Nephron (organoid): ENCODE data around the gene RADIL.

Source experiments
- H3K27ac Mint-ChIP-seq, 3 experiments: 2 replicates each; pipeline ENCODE4 v1.8.0; 2020; ENCODE audit warnings: mixed read lengths in 3 of 3, mild to moderate bottlenecking in 2 of 3, moderate library complexity in 1 of 3
- H3K27me3 Mint-ChIP-seq: 2 replicates; pipeline ENCODE4 v1.8.0; 2021; ENCODE audit warnings: low read depth, mild to moderate bottlenecking, moderate library complexity, mixed read lengths
- H3K36me3 Mint-ChIP-seq: 2 replicates; pipeline ENCODE4 v1.8.0; 2020; ENCODE audit warnings: low read depth, mixed read lengths
- H3K4me1 Mint-ChIP-seq: 2 replicates; pipeline ENCODE4 v1.8.0; 2020; ENCODE audit warnings: mixed read lengths
- H3K4me3 Mint-ChIP-seq, 3 experiments: 2 replicates each; pipeline ENCODE4 v1.8.0; 2020; ENCODE audit warnings: mild to moderate bottlenecking in 3 of 3, mixed read lengths in 3 of 3, moderate library complexity in 2 of 3
- H3K9me3 Mint-ChIP-seq: 2 replicates; pipeline ENCODE4 v1.8.0; 2020; ENCODE audit warnings: mixed read lengths
- CTCF ChIP-seq, 3 experiments: fragments of 200-600 bp; sonication (generic); IDR thresholded peaks; one replicate each; pipeline ENCODE4 v1.5.0; 2021; ENCODE audit warnings: antibody characterized with exemption in 3 of 3; ENCODE audit not compliant: unreplicated experiment in 3 of 3

RADIL gene

GRCh38 chr7:4879396-4880081 is 4.0 kb downstream of the RADIL start:
- TF ChIP-seq CTCF (IDR thresholded peaks at IDR 0.05; ENCODE audit: unreplicated experiment in 3 of 3), result no peak
- Mint-ChIP-seq H3K9me3 (no peaks in the 10 kb centered on the region), H3K36me3 (no peaks in the 10 kb centered on the region), H3K4me1 (peaks cover 19% of the 10 kb centered on the region), H3K27me3 (peaks cover 18% of the 10 kb centered on the region), H3K27ac (no peak overlapping the region), H3K4me3 (no peak overlapping the region)

DNA sequence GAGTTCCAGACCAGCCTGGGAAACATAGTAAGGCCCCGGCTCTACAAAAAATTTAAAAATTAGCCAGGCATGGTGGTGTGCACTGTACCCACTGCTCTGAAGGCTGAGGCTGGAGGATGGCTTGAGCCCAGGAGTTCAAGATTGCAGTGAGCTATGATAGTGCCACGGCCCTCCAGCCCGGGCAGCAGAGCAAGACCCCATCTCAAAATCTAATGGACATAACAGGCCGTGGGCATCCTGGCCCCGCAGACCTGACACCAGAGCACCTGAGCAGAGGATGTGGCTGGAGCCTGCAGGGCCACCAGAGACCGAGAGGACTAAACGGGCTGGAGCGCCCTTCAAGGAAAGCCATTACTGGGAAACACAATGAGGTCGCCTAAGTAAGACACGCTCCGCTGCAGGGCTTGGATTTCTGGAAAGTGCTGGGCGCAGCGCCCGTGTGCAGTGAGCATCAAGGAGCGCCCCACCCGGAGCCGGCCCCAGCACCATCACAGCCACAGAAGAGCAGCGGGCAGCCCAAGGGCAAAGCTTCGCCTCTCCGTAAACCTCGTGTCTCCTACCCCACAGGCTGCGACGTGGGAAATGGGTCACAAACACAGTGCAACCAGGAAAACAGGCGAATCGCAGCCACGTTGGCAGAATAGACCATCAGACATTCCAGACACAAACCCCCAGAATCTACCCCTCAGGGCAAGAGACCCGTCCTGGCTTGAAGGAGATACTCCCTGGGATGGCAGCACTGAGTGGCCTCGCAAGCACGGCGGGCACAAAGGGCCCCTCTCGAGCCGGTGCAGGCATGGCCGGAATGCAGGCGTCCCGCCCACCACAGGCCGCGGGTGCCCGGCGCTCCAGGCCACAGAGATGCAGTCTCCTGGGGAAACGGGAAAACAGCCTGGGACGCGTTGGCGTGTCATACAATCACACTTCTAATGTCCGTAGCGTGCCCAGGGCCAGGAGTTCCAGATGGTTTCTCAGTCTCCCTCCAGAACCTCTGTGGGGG is 4.9 kb downstream of the RADIL start:
- H3K36me3 Mint-ChIP-seq, result no peaks in the 10 kb centered on the region
- no peak overlapping the region for H3K4me3 Mint-ChIP-seq
- peaks cover 19% of the 10 kb centered on the region for H3K4me1 Mint-ChIP-seq
- no peaks in the 10 kb centered on the region for H3K9me3 Mint-ChIP-seq
- TF ChIP-seq CTCF (IDR thresholded peaks at IDR 0.05; ENCODE audit: unreplicated experiment in 3 of 3), result no peak
- H3K27ac Mint-ChIP-seq, result no peak overlapping the region
- H3K27me3 Mint-ChIP-seq, result peaks cover 18% of the 10 kb centered on the region

DNA sequence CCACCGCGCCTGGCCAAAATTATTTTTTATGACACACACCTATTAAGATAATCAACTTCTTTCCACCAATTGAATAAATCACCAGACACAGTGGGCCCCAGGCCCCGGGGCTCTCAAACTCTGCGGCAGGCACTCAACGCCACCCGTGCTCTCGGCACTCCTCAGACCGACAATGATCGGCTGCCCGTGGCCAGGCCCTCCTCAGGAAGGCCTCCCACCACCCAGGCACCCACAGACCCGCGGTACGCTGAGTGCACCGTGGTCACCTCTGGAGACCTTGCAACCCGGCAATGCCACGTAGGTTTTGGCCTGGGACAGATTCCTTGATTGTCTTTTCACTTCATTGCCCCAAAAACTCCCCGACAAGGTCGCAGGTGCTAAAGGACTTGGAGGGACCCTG is 6.9 kb downstream of the RADIL start:
- no peaks in the 10 kb centered on the region for H3K9me3 Mint-ChIP-seq
- H3K27ac Mint-ChIP-seq, result no peak overlapping the region
- peaks cover 14% of the 10 kb centered on the region for H3K27me3 Mint-ChIP-seq
- TF ChIP-seq CTCF (IDR thresholded peaks at IDR 0.05; ENCODE audit: unreplicated experiment in 3 of 3), result no peak
- no peaks in the 10 kb centered on the region for H3K36me3 Mint-ChIP-seq
- H3K4me3 Mint-ChIP-seq, result no peak overlapping the region
- peaks cover 7% of the 10 kb centered on the region for H3K4me1 Mint-ChIP-seq

- Mint-ChIP-seq H3K27me3 (peaks cover 11% of the 10 kb centered on the region), H3K4me1 (peaks cover 8% of the 10 kb centered on the region), H3K9me3 (no peaks in the 10 kb centered on the region), H3K36me3 (no peaks in the 10 kb centered on the region), H3K27ac (no peak overlapping the region), H3K4me3 (no peak overlapping the region)
- no peak for TF ChIP-seq CTCF (IDR thresholded peaks at IDR 0.05; ENCODE audit: unreplicated experiment in 3 of 3)
Measured at GRCh38 chr7:4875391-4875790, 8.1 kb downstream of the RADIL start.

DNA sequence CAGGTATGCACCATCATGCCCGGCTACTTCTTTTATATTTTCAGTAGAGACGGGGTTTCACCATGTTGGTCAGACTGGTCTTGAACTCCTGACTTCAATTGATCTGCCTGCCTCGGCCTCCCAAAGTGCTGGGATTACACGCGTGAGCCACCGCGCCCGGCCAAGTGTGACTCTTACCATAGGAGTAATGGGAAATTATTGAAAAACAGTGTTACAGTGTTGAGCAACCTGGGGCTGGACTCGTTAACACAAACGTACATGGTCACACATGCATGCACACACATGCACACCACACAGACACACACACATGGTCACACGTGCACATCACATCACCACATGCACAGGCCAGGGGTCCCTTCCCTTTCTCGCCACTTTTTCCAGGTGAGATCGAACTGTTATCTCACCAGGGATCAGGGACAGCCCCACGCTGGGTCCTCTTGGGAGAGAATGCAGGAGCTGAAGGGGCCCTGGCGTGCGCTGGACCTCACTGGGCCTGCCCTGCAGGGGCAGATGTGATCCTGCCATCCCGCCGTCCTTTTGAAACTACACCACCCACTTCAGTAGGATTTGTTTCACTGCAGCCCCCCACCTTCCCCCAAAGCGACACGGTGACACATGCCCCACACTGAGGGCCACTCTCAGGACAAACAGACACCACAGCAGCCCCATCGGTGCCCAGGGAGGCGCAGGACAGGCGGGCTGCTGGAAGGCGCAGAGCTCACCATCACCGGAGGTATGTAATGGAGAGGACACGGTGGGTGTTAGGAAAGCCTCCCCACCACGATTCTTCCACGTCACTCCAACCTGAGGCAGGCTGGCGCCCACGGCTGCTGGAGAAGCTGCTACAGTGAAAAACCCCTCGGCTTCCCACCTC is 10.2 kb downstream of the RADIL start:
- peaks cover 7% of the 10 kb centered on the region for H3K36me3 Mint-ChIP-seq
- no peak overlapping the region for H3K4me3 Mint-ChIP-seq
- H3K27ac Mint-ChIP-seq, result no peak overlapping the region
- peaks cover 5% of the 10 kb centered on the region for H3K4me1 Mint-ChIP-seq
- no peak for TF ChIP-seq CTCF (IDR thresholded peaks at IDR 0.05; ENCODE audit: unreplicated experiment in 3 of 3)
- H3K9me3 Mint-ChIP-seq, result peaks cover 7% of the 10 kb centered on the region
- H3K27me3 Mint-ChIP-seq, result peaks cover 8% of the 10 kb centered on the region
